HepG2 (cell line): ENCODE data around the gene SH3PXD2A. TPM values are rescaled to one million over a fixed set of nuclear protein-coding genes. Genes with fewer than 3 reads are reported as not detected.

Source experiments
- HOXA7 ChIP-seq: sonication (generic); formaldehyde crosslinking; IDR thresholded peaks from 2 replicates; pipeline ENCODE4 v1.8.1; 2022; ENCODE audit warnings: mild to moderate bottlenecking, missing genetic modification reagents, moderate library complexity
- HOXD1 ChIP-seq: sonication (generic); formaldehyde crosslinking; IDR thresholded peaks from 2 replicates; pipeline ENCODE4 v1.5.0; 2020; ENCODE audit warnings: missing genetic modification reagents
- MEF2D ChIP-seq: sonication (generic); formaldehyde crosslinking; IDR thresholded peaks from 2 replicates; pipeline ENCODE4 v1.5.1; 2020; ENCODE audit warnings: mild to moderate bottlenecking, missing genetic modification reagents
- NR1H2 ChIP-seq: sonication (generic); formaldehyde crosslinking; IDR thresholded peaks from 2 replicates; pipeline ENCODE4 v1.8.1; 2022; ENCODE audit warnings: low read depth, missing genetic modification reagents, borderline replicate concordance
- PITX1 ChIP-seq: sonication (generic); formaldehyde crosslinking; IDR thresholded peaks from 2 replicates; pipeline ENCODE4 v1.5.1; 2020; ENCODE audit warnings: mild to moderate bottlenecking, missing genetic modification reagents
- SNAPC4 ChIP-seq: sonication (generic); formaldehyde crosslinking; IDR thresholded peaks from 2 replicates; pipeline ENCODE4 v1.4.0; 2020; ENCODE audit warnings: mild to moderate bottlenecking, missing genetic modification reagents
- TBX2 ChIP-seq: sonication (generic); formaldehyde crosslinking; IDR thresholded peaks from 2 replicates; pipeline ENCODE4 v1.5.0; 2020; ENCODE audit warnings: missing genetic modification reagents, mild to moderate bottlenecking, borderline replicate concordance
- WIZ ChIP-seq: sonication (generic); formaldehyde crosslinking; IDR thresholded peaks from 2 replicates; pipeline ENCODE4 v1.5.1; 2020; ENCODE audit warnings: mild to moderate bottlenecking, missing genetic modification reagents
- ZFP1 ChIP-seq: IDR thresholded peaks from 2 replicates; pipeline ENCODE4 v1.6.1; 2016
- ZNF101 ChIP-seq: sonication (generic); formaldehyde crosslinking; IDR thresholded peaks from 2 replicates; pipeline ENCODE4 v1.4.0; 2020; ENCODE audit warnings: mild to moderate bottlenecking, low read depth, missing genetic modification reagents, borderline replicate concordance
- ZNF343 ChIP-seq: sonication (generic); formaldehyde crosslinking; IDR thresholded peaks from 2 replicates; pipeline ENCODE4 v1.4.0; 2020; ENCODE audit warnings: mild to moderate bottlenecking, missing genetic modification reagents
- ZNF816 ChIP-seq: sonication (generic); formaldehyde crosslinking; IDR thresholded peaks from 2 replicates; pipeline ENCODE4 v1.8.0; 2022; ENCODE audit warnings: missing genetic modification reagents, mild to moderate bottlenecking, borderline replicate concordance
- polyA plus RNA-seq, 8 experiments: library from polyadenylated mRNA; depleted of rRNA in 3 of 8; stranded (reverse) in 7 of 8; unstranded in 1 of 8; fragments of >200 nt; fragmentation: Illumina TruSeq in 4 of 8; extraction: Trizol in 4 of 8; gene quantifications; 2 replicates each; pipeline versions ENCODE4 v1.2.1 to v1.2.3, GENCODE V29; 2011 to 2016; ENCODE audit warnings: low read depth in 4 of 8, missing spikeins in 1 of 8, mixed read lengths in 1 of 8; ENCODE audit not compliant: insufficient read depth in 1 of 8
- total RNA-seq, 5 experiments: library from RNA; depleted of rRNA; stranded (reverse); fragments of >200 nt; fragmentation: Illumina TruSeq; extraction: Trizol; gene quantifications; 2 replicates each; pipeline ENCODE4 v1.2.3, GENCODE V29; 2016; ENCODE audit warnings: low read depth in 1 of 5
- TF ChIP-seq, protein P1 (sequence below): sonication (generic); formaldehyde crosslinking; IDR thresholded peaks from 2 replicates; pipeline ENCODE4 v1.4.0; 2020; ENCODE audit warnings: mild to moderate bottlenecking, missing genetic modification reagents, borderline replicate concordance
- TF ChIP-seq, protein P2 (sequence below): sonication (generic); formaldehyde crosslinking; IDR thresholded peaks from 2 replicates; pipeline ENCODE4 v1.9.0; 2021; ENCODE audit warnings: missing genetic modification reagents, borderline replicate concordance
- TF ChIP-seq, protein P3 (sequence below): sonication (generic); formaldehyde crosslinking; IDR thresholded peaks from 2 replicates; pipeline ENCODE4 v1.5.1; 2020; ENCODE audit warnings: missing genetic modification reagents, mild to moderate bottlenecking, borderline replicate concordance

SH3PXD2A gene
- total and polyA plus RNA-seq, 2 of the 13 experiments (the other 11 are each of a cell fraction or from before 2014, with no cell fraction given), result 11.1 to 11.3 TPM

DNA sequence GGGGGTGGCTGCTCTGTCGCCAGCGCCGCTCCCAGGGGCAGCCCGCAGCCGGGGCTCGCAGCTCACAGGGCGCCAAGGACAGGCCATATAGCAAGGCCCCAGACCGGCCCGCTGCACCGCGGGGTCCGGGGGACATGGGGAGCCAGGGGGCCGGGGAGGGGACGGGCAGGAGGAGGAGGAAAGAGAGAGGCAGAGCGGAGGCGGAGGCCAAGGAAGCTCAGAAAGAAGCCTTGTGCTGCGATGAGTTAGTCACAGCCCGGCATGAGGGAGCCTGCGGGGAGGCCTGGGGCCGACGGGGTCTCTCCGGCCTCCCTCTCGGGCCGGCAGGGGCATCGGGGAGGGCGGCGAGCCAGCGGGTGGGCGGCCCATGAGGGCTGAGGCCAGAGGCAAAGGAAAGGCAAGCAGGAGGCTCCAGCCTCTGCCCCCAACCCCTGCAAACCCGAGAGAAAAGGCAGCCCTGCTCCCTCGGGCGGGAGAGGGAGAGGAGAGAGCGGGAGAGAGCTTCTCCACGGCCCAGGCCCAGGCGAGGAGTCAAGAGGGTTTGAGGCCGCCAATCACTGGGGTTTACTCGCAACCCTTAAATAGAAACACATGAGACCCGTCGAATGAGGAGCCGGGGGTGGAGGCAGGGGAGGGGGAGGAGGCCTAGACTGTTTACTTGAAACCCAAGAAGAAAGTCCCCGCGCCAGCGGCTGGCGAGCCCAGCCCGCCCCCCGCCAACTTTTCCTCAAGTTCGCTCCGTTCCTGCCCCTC lies 194.0 kb downstream of the SH3PXD2A start (continued):
- TF ChIP-seq, protein P1, sequence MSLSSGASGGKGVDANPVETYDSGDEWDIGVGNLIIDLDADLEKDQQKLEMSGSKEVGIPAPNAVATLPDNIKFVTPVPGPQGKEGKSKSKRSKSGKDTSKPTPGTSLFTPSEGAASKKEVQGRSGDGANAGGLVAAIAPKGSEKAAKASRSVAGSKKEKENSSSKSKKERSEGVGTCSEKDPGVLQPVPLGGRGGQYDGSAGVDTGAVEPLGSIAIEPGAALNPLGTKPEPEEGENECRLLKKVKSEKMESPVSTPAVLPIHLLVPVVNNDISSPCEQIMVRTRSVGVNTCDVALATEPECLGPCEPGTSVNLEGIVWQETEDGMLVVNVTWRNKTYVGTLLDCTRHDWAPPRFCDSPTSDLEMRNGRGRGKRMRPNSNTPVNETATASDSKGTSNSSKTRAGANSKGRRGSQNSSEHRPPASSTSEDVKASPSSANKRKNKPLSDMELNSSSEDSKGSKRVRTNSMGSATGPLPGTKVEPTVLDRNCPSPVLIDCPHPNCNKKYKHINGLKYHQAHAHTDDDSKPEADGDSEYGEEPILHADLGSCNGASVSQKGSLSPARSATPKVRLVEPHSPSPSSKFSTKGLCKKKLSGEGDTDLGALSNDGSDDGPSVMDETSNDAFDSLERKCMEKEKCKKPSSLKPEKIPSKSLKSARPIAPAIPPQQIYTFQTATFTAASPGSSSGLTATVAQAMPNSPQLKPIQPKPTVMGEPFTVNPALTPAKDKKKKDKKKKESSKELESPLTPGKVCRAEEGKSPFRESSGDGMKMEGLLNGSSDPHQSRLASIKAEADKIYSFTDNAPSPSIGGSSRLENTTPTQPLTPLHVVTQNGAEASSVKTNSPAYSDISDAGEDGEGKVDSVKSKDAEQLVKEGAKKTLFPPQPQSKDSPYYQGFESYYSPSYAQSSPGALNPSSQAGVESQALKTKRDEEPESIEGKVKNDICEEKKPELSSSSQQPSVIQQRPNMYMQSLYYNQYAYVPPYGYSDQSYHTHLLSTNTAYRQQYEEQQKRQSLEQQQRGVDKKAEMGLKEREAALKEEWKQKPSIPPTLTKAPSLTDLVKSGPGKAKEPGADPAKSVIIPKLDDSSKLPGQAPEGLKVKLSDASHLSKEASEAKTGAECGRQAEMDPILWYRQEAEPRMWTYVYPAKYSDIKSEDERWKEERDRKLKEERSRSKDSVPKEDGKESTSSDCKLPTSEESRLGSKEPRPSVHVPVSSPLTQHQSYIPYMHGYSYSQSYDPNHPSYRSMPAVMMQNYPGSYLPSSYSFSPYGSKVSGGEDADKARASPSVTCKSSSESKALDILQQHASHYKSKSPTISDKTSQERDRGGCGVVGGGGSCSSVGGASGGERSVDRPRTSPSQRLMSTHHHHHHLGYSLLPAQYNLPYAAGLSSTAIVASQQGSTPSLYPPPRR (CRISPR knock-in tag), result no peak
- TF ChIP-seq ZNF816 (CRISPR knock-in tag) (no peak), HOXD1 (CRISPR knock-in tag) (peak; percentile 1; the same call in 1 of the 2 replicates), ZFP1 (no peak), MEF2D (CRISPR knock-in tag) (no peak), WIZ (CRISPR knock-in tag) (no peak), TBX2 (CRISPR knock-in tag) (no peak), SNAPC4 (CRISPR knock-in tag) (no peak), HOXA7 (CRISPR knock-in tag) (no peak), NR1H2 (CRISPR knock-in tag) (no peak), ZNF101 (no peak), PITX1 (CRISPR knock-in tag) (no peak), ZNF343 (no peak)
- TF ChIP-seq, protein P2, sequence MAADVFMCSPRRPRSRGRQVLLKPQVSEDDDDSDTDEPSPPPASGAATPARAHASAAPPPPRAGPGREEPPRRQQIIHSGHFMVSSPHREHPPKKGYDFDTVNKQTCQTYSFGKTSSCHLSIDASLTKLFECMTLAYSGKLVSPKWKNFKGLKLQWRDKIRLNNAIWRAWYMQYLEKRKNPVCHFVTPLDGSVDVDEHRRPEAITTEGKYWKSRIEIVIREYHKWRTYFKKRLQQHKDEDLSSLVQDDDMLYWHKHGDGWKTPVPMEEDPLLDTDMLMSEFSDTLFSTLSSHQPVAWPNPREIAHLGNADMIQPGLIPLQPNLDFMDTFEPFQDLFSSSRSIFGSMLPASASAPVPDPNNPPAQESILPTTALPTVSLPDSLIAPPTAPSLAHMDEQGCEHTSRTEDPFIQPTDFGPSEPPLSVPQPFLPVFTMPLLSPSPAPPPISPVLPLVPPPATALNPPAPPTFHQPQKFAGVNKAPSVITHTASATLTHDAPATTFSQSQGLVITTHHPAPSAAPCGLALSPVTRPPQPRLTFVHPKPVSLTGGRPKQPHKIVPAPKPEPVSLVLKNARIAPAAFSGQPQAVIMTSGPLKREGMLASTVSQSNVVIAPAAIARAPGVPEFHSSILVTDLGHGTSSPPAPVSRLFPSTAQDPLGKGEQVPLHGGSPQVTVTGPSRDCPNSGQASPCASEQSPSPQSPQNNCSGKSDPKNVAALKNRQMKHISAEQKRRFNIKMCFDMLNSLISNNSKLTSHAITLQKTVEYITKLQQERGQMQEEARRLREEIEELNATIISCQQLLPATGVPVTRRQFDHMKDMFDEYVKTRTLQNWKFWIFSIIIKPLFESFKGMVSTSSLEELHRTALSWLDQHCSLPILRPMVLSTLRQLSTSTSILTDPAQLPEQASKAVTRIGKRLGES (CRISPR knock-in tag), result no peak
- TF ChIP-seq, protein P3, sequence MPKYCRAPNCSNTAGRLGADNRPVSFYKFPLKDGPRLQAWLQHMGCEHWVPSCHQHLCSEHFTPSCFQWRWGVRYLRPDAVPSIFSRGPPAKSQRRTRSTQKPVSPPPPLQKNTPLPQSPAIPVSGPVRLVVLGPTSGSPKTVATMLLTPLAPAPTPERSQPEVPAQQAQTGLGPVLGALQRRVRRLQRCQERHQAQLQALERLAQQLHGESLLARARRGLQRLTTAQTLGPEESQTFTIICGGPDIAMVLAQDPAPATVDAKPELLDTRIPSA, result no peak
